BE2C (cell line): Measurements from ENCODE around the gene SYP.
"Not testable (repeated sequence)": the region's sequence is repeated elsewhere in the genome, so short reads cannot be mapped to it uniquely, and the experiment has no call there.

Source experiments
- DNase-seq: peaks from one replicate; pipeline ENCODE4 v3.0.0-alpha.2; 2020
- H3K27me3 ChIP-seq: fragments of 250-450 bp; sonication (Bioruptor Pico); 2 replicates; pipeline ENCODE4 v1.5.1; 2020; ENCODE audit warnings: mild to moderate bottlenecking
- H3K36me3 ChIP-seq: fragments of 250-450 bp; sonication (Bioruptor Pico); 2 replicates; pipeline ENCODE4 v1.5.1; 2020; ENCODE audit warnings: mild to moderate bottlenecking
- H3K4me1 ChIP-seq: fragments of 250-450 bp; sonication (Bioruptor Pico); 2 replicates; pipeline ENCODE4 v1.5.1; 2020
- H3K4me3 ChIP-seq: 2 replicates; pipeline ENCODE4 v1.5.1; 2011; ENCODE audit warnings: low read depth, low read length
- H3K9me3 ChIP-seq: fragments of 250-450 bp; sonication (Bioruptor Pico); 2 replicates; pipeline ENCODE4 v1.5.1; 2020
- TF ChIP-seq, protein P1 (sequence below): IDR thresholded peaks from 2 replicates; pipeline ENCODE4 v1.5.1; 2012; ENCODE audit warnings: mild to moderate bottlenecking, low read depth, low read length

SYP gene

DNA sequence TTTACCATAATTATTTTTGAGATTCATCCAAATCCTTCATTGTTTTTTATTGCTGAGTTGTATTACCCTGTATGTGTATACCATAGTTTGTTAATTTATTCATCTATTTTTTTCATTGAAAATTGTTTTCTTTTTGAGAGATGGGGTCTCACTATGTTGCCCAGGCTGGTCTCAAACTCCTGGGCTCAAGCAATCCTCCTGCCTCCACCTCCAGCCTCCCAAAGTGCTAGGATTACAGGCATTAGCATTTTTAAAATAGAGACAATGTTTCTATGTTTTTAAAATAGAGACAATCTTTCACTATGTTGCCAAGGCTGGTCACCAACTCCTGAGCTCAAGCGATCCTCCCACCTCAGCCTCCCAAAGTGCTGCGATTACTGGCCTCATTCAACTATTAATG lies 39.1 kb downstream of the SYP start:
- Histone ChIP-seq H3K9me3 (no peaks in the 10 kb centered on the region), H3K4me1 (peaks cover 4% of the 10 kb centered on the region), H3K4me3 (no peak overlapping the region), H3K27me3 (no peaks in the 10 kb centered on the region), H3K36me3 (no peaks in the 10 kb centered on the region)
- no peak for DNase-seq
- TF ChIP-seq, protein P1, sequence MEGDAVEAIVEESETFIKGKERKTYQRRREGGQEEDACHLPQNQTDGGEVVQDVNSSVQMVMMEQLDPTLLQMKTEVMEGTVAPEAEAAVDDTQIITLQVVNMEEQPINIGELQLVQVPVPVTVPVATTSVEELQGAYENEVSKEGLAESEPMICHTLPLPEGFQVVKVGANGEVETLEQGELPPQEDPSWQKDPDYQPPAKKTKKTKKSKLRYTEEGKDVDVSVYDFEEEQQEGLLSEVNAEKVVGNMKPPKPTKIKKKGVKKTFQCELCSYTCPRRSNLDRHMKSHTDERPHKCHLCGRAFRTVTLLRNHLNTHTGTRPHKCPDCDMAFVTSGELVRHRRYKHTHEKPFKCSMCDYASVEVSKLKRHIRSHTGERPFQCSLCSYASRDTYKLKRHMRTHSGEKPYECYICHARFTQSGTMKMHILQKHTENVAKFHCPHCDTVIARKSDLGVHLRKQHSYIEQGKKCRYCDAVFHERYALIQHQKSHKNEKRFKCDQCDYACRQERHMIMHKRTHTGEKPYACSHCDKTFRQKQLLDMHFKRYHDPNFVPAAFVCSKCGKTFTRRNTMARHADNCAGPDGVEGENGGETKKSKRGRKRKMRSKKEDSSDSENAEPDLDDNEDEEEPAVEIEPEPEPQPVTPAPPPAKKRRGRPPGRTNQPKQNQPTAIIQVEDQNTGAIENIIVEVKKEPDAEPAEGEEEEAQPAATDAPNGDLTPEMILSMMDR, result no peak

DNA sequence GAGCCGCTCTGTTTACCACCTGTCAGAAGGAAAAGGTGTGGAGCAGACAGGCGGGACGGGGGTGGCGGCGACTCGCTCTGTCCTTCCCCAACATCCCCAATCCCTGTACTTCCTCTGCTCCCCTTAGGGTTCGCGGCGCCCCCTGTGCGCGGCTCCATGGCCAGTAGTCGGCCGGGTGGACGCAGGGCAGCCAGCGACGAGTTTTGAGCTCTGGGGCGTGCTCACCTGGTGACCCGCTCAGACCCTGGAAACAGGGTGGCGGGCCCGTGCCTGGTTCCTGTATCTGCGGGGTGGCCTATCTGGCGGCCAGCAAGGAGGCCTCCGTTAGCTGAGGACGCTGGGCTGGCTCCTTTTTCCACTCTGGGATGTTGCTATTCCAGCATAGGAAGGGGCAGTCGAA lies 42.8 kb downstream of the SYP start:
- no peak for DNase-seq
- Histone ChIP-seq H3K4me1 (no peaks in the 10 kb centered on the region), H3K4me3 (no peak overlapping the region), H3K36me3 (no peaks in the 10 kb centered on the region), H3K27me3 (no peaks in the 10 kb centered on the region), H3K9me3 (no peaks in the 10 kb centered on the region)
- TF ChIP-seq, protein P1, result no peak

DNA sequence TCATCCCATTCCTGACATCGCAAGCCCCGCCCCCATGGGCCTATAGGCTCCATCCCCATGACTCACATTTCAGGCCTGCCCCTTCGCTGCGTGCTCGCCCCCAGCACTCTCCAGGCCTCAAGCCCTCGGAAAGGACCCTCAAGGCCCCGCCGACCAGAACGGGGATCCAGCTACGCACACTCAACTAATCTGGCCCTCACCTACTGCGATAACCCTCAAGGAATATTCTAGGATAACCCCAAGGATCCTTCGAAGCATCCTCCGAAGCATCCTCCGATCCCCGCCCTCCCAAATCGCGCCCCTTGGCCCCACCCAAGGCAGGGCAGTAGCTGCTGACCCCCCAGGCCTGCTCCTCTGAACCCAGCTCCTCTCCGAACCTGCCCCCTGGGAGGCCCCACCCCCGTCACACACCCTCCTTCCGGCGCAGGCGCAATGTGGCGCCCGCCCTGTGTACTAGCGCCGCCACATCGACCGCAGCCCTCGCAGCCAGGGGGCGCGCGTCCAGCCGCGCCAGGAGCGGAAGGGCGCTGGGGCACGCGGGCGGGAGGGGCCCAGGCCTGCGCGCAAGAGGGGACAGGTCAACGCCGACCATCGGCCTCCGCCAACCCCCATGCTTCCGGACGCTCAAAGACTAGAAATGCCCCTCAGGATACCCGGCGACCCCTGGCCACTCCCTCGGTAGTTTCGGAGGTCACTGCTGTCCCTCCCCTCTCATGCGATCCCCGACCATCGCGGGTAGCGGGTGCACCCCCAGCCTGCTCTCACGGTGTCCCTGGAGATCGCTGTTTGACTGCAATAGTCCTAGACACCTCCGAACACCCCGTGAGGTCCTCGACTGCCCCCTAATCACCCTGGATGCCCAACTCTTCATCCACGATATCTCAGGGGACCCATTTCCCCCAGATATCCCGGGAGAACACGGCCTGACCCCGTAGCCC lies 43.8 kb downstream of the SYP start:
- TF ChIP-seq, protein P1, result peak; percentile 60
- peak; percentile 87 for DNase-seq
- no peaks in the 10 kb centered on the region for H3K9me3 ChIP-seq

DNA sequence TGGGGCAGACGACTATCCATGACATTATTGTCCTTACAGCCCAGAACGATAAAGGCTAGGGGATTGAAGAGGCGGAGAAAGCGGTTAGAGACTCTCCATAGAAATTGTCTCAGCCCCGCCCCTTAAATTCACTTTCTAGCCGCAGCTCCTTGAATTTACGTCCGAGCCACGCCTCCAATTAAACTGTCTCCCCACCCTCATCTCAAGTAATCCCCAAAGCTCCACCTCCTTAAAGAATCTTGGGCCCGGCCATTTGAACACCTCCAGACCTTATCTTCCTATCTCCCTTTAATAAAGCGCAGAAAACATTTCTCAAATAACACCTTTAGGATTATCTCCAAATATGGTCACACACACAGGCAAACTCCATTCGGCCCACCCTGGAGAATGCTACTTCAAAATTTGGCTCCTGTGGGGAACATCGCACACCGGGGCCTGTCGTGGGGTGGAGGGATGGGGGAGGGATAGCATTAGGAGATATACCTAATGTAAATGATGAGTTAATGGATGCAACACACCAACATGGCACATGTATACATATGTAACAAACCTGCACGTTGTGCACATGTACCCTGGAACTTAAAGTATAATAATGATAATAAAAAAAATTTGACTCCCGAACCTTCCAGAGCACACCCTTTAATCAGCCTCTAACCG lies 44.6 kb downstream of the SYP start:
- no peak for DNase-seq
- TF ChIP-seq, protein P1, result no peak

More for the DNA sequence above, 43.8 kb downstream of the SYP start:
- H3K27me3 ChIP-seq, result no peaks in the 10 kb centered on the region
- H3K36me3 ChIP-seq, result no peaks in the 10 kb centered on the region
- H3K4me3 ChIP-seq, result peak overlapping the region; percentile 48
- H3K4me1 ChIP-seq, result no peaks in the 10 kb centered on the region

DNA sequence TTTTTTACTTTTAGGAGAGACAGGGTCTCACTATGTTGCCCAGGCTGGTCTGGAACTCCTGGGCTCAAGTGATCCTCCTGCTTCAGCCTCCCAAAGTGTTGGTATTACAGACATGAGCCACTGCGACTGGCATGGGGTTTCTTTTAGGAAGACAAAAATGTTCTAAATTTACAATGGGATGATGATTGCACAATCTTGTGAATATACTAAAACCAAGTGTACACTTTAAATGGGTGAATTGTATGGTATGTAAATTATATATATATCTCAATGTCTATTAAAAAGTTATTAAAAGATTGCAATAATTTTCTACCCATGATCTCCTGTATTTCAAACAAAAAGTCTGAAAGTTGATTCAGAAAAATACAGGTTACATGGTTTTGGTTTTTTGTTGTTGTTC lies 46.5 kb downstream of the SYP start:
- H3K36me3 ChIP-seq, result no peaks in the 10 kb centered on the region
- no peak overlapping the region for H3K4me3 ChIP-seq
- TF ChIP-seq, protein P1, result no peak
- H3K4me1 ChIP-seq, result no peaks in the 10 kb centered on the region
- no peaks in the 10 kb centered on the region for H3K9me3 ChIP-seq
- H3K27me3 ChIP-seq, result no peaks in the 10 kb centered on the region
- DNase-seq, result no peak

More for the DNA sequence above, 44.6 kb downstream of the SYP start:
- Histone ChIP-seq H3K36me3 (no peaks in the 10 kb centered on the region), H3K4me1 (no peaks in the 10 kb centered on the region), H3K4me3 (peak overlapping the region; percentile 48), H3K9me3 (no peaks in the 10 kb centered on the region), H3K27me3 (no peaks in the 10 kb centered on the region)

DNA sequence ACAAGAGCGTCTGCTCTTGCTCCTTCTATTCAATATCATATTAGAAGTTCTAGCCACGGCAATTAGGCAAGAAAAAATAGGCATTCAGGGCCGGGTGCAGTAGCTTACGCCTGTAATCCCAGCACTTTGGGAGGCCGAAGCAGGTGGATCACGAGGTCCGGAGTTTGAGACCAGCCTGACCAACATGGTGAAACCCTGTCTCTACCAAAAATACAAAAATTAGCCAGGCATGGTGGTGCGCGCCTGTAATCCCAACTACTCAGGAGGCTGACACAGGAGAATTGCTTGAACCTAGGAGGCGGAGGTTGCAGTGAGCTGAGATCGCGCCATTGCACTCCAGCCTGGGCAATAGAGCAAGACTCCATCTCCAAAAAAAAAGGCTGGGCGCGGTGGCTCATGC lies 50.7 kb downstream of the SYP start:
- not testable (repeated sequence) for H3K9me3 ChIP-seq, H3K4me3 ChIP-seq, DNase-seq

DNA sequence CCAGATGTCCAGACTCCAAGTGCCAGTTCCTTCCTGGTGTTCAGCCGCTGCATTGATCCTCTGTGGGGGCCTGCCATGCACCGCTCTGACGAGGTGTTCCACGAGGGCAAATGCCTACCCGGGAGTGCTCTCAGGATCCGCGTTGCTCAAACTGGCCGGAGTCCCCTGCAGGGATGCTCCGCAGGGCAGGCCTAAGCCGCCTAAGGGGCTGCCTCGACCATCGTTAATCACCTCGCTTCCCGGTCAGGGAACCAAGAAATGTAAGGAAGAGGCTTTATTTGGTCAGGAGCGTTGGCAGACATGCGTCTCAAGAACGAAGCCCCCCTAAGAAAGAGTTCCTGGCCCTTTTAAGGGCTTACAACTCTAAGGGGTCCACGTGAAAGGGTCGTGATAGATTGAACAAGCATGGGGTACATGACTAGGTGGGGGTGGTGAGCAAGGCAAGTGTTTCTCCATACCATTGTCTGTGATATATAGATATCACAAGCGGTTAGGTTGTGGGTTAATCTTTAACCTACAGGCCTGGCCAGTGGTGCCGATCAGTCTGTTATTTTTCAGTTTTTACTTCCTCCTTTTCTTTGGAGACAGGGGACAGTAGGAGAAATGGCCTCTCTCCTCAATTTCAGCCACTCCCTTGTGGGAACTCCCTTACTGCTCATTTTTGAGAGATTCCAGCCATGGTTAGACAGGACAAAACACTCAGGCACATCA lies 51.4 kb downstream of the SYP start:
- H3K27me3 ChIP-seq, DNase-seq, H3K9me3 ChIP-seq, H3K36me3 ChIP-seq, H3K4me3 ChIP-seq, H3K4me1 ChIP-seq: not testable (repeated sequence)

More for the DNA sequence above, 50.7 kb downstream of the SYP start:
- not testable (repeated sequence) for H3K36me3 ChIP-seq, H3K4me1 ChIP-seq, H3K27me3 ChIP-seq
